Pancreas (tissue), 10 donors: ENCODE measurements around the gene RPS6KC1. TPM values are rescaled to one million over a fixed set of nuclear protein-coding genes. Genes with fewer than 3 reads are reported as not detected.
"Not testable (repeated sequence)": the region's sequence is repeated elsewhere in the genome, so short reads cannot be mapped to it uniquely, and the experiment has no call there.

ENCODE experiments used
- ATAC-seq, 4 donors: fragments of 200-7000 bp; cut with Tn5 transposase; one replicate each; pipeline versions ENCODE4 v1.8.0 to v1.9.1; 2020; ENCODE audit warnings: mild to moderate bottlenecking in 4 of 4, moderate library complexity in 4 of 4
- DNase-seq, 6 donors: peaks; one replicate each; pipeline ENCODE4 v3.0.0-alpha.2; 2020
- FAIRE-seq: peaks from 2 replicates; lab custom pipeline; 2012; peaks lifted over from hg19 to GRCh38; lab: Jason Lieb, UNC
- H3K27ac ChIP-seq, 4 donors: fragments of 200-600 bp; sonication (generic); 1 replicate in 3 of 4; 2 replicates in 1 of 4; pipeline versions ENCODE4 v1.5.0 to v1.8.0; 2020
- H3K27me3 ChIP-seq, 4 donors: fragments of 200-600 bp; one replicate each; pipeline ENCODE4 v1.8.0; 2021
- H3K36me3 ChIP-seq, 3 donors: fragments of 200-600 bp; sonication (generic) in 1 of 3; one replicate each; pipeline versions ENCODE4 v1.5.0 to v1.8.0; 2020 to 2021
- H3K4me1 ChIP-seq, 3 donors: fragments of 200-600 bp; one replicate each; pipeline ENCODE4 v1.8.0; 2021
- H3K4me3 ChIP-seq, 4 donors: fragments of 200-600 bp; sonication (generic) in 2 of 4; one replicate each; pipeline versions ENCODE4 v1.5.0 to v1.8.0; 2020 to 2021
- H3K9me3 ChIP-seq, 4 donors: fragments of 200-600 bp; one replicate each; pipeline ENCODE4 v1.8.0; 2021
- CTCF ChIP-seq, 4 donors: fragments of 200-600 bp; sonication (generic) in 3 of 4; IDR thresholded peaks; one replicate each; pipeline versions ENCODE4 v1.5.0 to v1.8.0; 2021; ENCODE audit warnings: antibody characterized with exemption in 4 of 4
- WGBS, 2 donors: extraction: QIAGEN DNeasy Blood & Tissue Kit; methylation state at CpG; one replicate each; pipeline ENCODE4 v1.1.7; 2013; 5-methylcytosine and 5-hydroxymethylcytosine counted together
- intact Hi-C, 3 donors: fragments of 100-400 bp; cut with DNase I; formaldehyde crosslinking; loops; one replicate each; pipeline versions ENCODE4 v1.11.1 to v1.14.2; 2022
- polyA plus RNA-seq, 2 donors: library from polyadenylated mRNA; stranded (reverse); fragments of 200-250 nt; gene quantifications; one replicate each; pipeline ENCODE4 v1.2.3, GENCODE V29; 2013
- total RNA-seq, 6 donors: library from RNA; stranded (reverse); fragmentation: NEBNext Ultra II Directional in 4 of 6; extraction: Animal tissue kit (Norgen Biotek cat#: 25700) in 4 of 6; gene quantifications; one replicate each; pipeline versions ENCODE4 v1.2.1 to v1.2.4, GENCODE V29; 2021 to 2023
- donor health status: healthy with polysubstance abuse.
- donor health status: DM: no; HTN: no; CAD: no; lungs with moderate emphysema.
- donor health status: DM: no; HTN: no; CAD: no.
- donor health status: control.
- donor health status: control.
- donor health status: Bipolar disorder and iron deficiency.
- donor health status: DM: yes; HTN: yes; CAD: no.
- donor health status: DM: no; HTN: no; CAD: no.
- donor health status: DM: no; HTN: no; CAD: no.
- donor health status: DM: yes; HTN: yes; CAD: no.

RPS6KC1 gene
- total and polyA plus RNA-seq, 8 donors: 2.3 to 11.4 (median 7.0) TPM

- H3K27me3 ChIP-seq: no peaks in the 10 kb centered on the region
- no peak for FAIRE-seq
- no peak overlapping the region for H3K27ac ChIP-seq
- H3K4me3 ChIP-seq: no peak overlapping the region
- no peak for DNase-seq
- intact Hi-C loops: no loop called here
- TF ChIP-seq CTCF (IDR thresholded peaks at IDR 0.05): no peak
- no peaks in the 10 kb centered on the region for H3K36me3 ChIP-seq
- H3K4me1 ChIP-seq: peaks cover 0 to 18% (median 15%) of the 10 kb centered on the region in 3 donors
- peak in 2 of 4 donors; percentile 29 to 39 for ATAC-seq
- H3K9me3 ChIP-seq: no peaks in the 10 kb centered on the region
Observed at GRCh38 chr1:213135572-213135971, 84.5 kb downstream of the RPS6KC1 start.

GRCh38 chr1:213136190-213136917, 85.3 kb downstream of the RPS6KC1 start:
- Histone ChIP-seq H3K27ac (no peak overlapping the region), H3K36me3 (no peaks in the 10 kb centered on the region), H3K9me3 (no peaks in the 10 kb centered on the region), H3K4me1 (peaks cover 0 to 18% (median 15%) of the 10 kb centered on the region in 3 donors), H3K27me3 (no peaks in the 10 kb centered on the region), H3K4me3 (no peak overlapping the region)
- intact Hi-C loops: no loop called here
- DNase-seq (no peak), FAIRE-seq (no peak), ATAC-seq (no peak)
- 70 to 71% methylated on average over 5 of the region's 5 CpGs for WGBS, 2 donors
- no peak for TF ChIP-seq CTCF (IDR thresholded peaks at IDR 0.05)

GRCh38 chr1:213138391-213138790, 87.3 kb downstream of the RPS6KC1 start:
- no peak for TF ChIP-seq CTCF (IDR thresholded peaks at IDR 0.05)
- Histone ChIP-seq H3K4me3 (no peak overlapping the region), H3K9me3 (no peaks in the 10 kb centered on the region), H3K27ac (no peak overlapping the region), H3K36me3 (no peaks in the 10 kb centered on the region), H3K4me1 (peaks cover 0 to 18% (median 12%) of the 10 kb centered on the region in 3 donors), H3K27me3 (no peaks in the 10 kb centered on the region)
- ATAC-seq (no peak), DNase-seq (no peak), FAIRE-seq (no peak)
- intact Hi-C loops: no loop called here
- WGBS, 2 donors: 88 to 95% methylated on average over 4 of the region's 4 CpGs

GRCh38 chr1:213138892-213139291, 87.9 kb downstream of the RPS6KC1 start:
- no peak for TF ChIP-seq CTCF (IDR thresholded peaks at IDR 0.05)
- H3K4me3 ChIP-seq: no peak overlapping the region
- no peak for ATAC-seq
- DNase-seq: no peak
- intact Hi-C loops: no loop called here
- peaks cover 0 to 18% (median 12%) of the 10 kb centered on the region in 3 donors for H3K4me1 ChIP-seq
- no peak overlapping the region for H3K27ac ChIP-seq
- no peak for FAIRE-seq
- no peaks in the 10 kb centered on the region for H3K27me3 ChIP-seq
- no peaks in the 10 kb centered on the region for H3K9me3 ChIP-seq
- WGBS, 2 donors: 93 to 94% methylated on average over 1 of the region's 1 CpG
- no peaks in the 10 kb centered on the region for H3K36me3 ChIP-seq

GRCh38 chr1:213148905-213149304, 97.9 kb downstream of the RPS6KC1 start:
- ATAC-seq (no peak), DNase-seq (no peak), FAIRE-seq (no peak)
- H3K4me1 ChIP-seq: no peaks in the 10 kb centered on the region
- H3K4me3 ChIP-seq: no peak overlapping the region
- intact Hi-C loops: no loop called here
- no peak for TF ChIP-seq CTCF (IDR thresholded peaks at IDR 0.05)
- no peak overlapping the region for H3K27ac ChIP-seq
- no peaks in the 10 kb centered on the region for H3K27me3 ChIP-seq
- H3K36me3 ChIP-seq: no peaks in the 10 kb centered on the region
- WGBS, 2 donors: 93 to 95% methylated on average over 2 of the region's 2 CpGs
- H3K9me3 ChIP-seq: no peaks in the 10 kb centered on the region

- FAIRE-seq, ATAC-seq, H3K9me3 ChIP-seq, H3K27ac ChIP-seq, H3K27me3 ChIP-seq, H3K36me3 ChIP-seq, H3K4me3 ChIP-seq, DNase-seq, H3K4me1 ChIP-seq, intact Hi-C loops: not testable (repeated sequence)
- WGBS, 2 donors: no CpG with 5 or more reads among the region's 2 CpGs
Observed at GRCh38 chr1:213150090-213150489, 99.0 kb downstream of the RPS6KC1 start.
